ENCODE measurements around the gene INTS13.

DNA sequence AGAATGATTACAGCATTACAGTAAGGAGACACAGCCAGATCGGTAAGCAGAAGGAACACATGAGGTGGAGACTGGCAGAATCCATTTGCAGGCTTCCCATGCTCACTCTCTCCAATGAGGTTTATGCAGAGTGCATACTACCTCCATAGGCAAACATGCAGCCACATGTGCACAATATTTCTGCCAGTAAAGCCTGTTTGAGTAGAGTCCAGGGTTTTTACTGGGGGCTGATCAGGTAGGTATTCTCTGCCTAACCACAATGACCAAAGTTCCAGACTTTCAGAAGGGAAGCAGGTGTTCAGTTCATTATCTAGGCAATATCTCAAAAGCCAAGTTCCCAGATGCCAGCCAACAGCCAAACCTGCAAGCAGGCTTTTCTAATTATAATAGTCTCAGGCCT is 31.1 kb downstream of the INTS13 start:
- TF ChIP-seq, protein P1, sequence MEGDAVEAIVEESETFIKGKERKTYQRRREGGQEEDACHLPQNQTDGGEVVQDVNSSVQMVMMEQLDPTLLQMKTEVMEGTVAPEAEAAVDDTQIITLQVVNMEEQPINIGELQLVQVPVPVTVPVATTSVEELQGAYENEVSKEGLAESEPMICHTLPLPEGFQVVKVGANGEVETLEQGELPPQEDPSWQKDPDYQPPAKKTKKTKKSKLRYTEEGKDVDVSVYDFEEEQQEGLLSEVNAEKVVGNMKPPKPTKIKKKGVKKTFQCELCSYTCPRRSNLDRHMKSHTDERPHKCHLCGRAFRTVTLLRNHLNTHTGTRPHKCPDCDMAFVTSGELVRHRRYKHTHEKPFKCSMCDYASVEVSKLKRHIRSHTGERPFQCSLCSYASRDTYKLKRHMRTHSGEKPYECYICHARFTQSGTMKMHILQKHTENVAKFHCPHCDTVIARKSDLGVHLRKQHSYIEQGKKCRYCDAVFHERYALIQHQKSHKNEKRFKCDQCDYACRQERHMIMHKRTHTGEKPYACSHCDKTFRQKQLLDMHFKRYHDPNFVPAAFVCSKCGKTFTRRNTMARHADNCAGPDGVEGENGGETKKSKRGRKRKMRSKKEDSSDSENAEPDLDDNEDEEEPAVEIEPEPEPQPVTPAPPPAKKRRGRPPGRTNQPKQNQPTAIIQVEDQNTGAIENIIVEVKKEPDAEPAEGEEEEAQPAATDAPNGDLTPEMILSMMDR (IDR thresholded peaks at IDR 0.05; ENCODE audit: extremely low read depth in 1 of 2, insufficient read depth in 1 of 2, low read depth in 1 of 2, low read length in 2 of 2), result no peak
- no peak for TF ChIP-seq POLR2A (IDR thresholded peaks at IDR 0.05; ENCODE audit: low read depth, low read length)
- no peak for TF ChIP-seq POLR2AphosphoS5 (IDR thresholded peaks at IDR 0.05; ENCODE audit: insufficient read depth, low read depth, low read length)
- TF ChIP-seq MYC (IDR thresholded peaks at IDR 0.05; ENCODE audit: low read depth, low read length), result no peak
- TF ChIP-seq EZH2 (IDR thresholded peaks at IDR 0.05; ENCODE audit: borderline replicate concordance, low read depth, low read length, severe bottlenecking), result no peak
- TF ChIP-seq, protein P2, sequence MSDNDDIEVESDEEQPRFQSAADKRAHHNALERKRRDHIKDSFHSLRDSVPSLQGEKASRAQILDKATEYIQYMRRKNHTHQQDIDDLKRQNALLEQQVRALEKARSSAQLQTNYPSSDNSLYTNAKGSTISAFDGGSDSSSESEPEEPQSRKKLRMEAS (IDR thresholded peaks at IDR 0.05; ENCODE audit: insufficient read depth, insufficient read length), result no peak
- no peak for TF ChIP-seq GATA2 (IDR thresholded peaks at IDR 0.05; ENCODE audit: insufficient read depth, insufficient read length, low read depth, low read length)

Measured in endothelial cell of umbilical vein (primary cell).